Erythroblast (primary cell): ENCODE data around the gene SUSD6.

Experiments used
- DNase-seq, 2 experiments: peaks; one replicate each; lab custom pipeline; 2025; lab: John Stamatoyannopoulos, UW
- GATA1 ChIP-seq: IDR thresholded peaks from 2 replicates; pipeline ENCODE4 v1.6.1; 2011; ENCODE audit warnings: low read depth, mild to moderate bottlenecking, control low read depth, low read length, moderate library complexity
- POLR2A ChIP-seq: IDR thresholded peaks from 2 replicates; pipeline ENCODE4 v1.6.1; 2011; ENCODE audit warnings: mild to moderate bottlenecking, low read length

Gene SUSD6

DNA sequence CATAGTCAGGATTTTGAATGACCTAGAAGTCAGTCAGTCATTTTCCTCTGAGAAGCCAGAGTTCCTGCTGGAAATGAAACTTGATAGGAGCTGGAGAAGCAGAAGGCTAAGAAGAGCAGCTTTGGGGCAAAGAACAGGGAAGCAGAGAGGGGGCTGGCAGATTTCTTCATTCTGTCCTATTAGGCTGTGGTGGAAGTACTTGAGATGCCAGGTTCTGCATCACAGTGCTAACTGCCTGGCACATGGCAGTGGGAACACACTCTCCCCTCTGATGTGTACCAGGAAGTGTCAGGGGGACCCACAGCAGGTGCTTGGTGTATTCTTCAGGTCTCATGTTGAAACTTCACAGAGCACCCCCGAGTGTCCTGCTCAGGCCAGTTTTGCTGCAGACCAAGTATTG lies 61.0 kb downstream of the SUSD6 start:
- no peak for DNase-seq
- TF ChIP-seq GATA1 (no peak), POLR2A (no peak)

- TF ChIP-seq GATA1 = no peak
- TF ChIP-seq POLR2A = no peak
- no peak for DNase-seq
Measured at GRCh38 chr14:69673104-69673503, 61.7 kb downstream of the SUSD6 start.

DNA sequence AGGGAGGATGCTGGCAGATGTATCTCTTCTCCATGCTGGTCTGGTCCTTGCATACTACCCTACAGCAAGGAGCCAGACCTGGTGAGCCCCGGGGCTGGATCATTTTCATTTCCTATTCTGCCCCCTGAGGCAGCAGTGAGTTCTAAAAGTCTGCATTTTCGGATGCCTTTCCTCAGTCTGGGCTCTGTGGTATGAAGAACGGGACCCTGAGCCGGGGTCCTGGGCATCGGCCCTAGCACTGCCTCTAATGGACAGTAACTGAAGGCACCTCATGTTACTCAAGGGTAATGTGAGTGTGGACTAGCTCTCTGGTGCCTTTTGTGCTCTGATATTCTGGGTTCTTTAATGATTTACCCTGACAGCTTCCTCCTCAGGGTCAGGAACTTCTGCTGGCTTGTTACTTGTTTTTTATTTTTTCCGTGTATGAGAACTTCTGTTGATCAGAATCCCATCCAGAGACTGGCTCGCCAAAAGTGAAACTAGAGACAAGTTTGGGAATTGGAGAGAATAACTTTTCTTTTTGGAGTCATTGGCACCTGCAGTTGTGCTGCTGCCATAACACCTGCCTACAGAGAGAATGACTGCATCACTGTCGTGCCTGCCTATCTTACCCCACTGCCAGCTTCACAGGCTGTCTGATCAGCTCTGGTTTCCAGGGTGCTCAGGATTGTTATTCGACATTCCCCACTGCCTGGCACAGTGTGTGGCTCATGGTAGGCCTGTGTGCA lies 62.3 kb downstream of the SUSD6 start:
- TF ChIP-seq GATA1 = no peak
- TF ChIP-seq POLR2A = no peak
- DNase-seq = peak; percentile 12 to 22

- no peak for DNase-seq
- TF ChIP-seq GATA1 (no peak), POLR2A (no peak)
Measured at GRCh38 chr14:69674546-69675244, 63.3 kb downstream of the SUSD6 start.

GRCh38 chr14:69675245-69675583 lies 63.8 kb downstream of the SUSD6 start:
- no peak for TF ChIP-seq GATA1
- no peak for TF ChIP-seq POLR2A
- DNase-seq = no peak

GRCh38 chr14:69675877-69676416 lies 64.6 kb downstream of the SUSD6 start:
- TF ChIP-seq POLR2A (no peak), GATA1 (no peak)
- no peak for DNase-seq

DNA sequence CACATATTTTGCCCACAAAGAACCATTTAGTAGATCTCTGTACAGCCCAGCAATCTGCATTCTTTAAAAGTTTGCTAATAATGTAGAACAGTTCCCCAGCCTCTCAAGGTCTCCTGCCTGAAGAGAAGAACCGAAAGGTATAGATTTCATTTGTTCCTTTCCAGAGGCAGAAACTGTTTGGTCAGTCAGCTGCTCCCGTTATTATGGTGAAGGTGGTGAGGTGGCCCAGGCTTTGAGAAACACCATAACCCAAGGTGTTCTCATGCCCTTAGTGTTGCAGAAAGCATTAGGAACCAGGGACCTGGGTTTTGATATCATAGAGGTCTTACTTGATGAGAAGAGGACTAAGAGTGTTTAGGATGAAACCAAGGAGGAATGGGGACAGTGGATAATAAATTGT lies 65.3 kb downstream of the SUSD6 start:
- no peak for DNase-seq
- TF ChIP-seq POLR2A (no peak), GATA1 (no peak)

DNA sequence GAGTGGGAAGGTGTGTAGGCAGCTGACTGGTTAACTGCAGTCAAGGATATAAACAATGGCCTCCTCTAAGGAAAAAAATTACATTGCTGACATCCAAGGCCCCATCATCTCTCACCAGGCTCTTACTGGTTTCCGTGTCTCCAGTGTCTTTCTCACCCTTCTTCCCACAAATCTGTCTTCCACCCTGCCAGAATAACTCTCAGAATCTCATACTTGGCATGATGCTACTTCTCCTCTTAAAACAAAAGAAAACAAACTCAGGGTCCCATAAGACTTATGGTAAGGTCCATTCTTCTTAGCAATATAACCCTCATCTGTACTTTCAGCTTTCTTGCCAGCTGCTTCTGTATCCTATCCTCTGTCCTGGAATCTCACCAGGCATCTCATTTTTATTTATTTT lies 68.9 kb downstream of the SUSD6 start:
- TF ChIP-seq GATA1 (no peak), POLR2A (no peak)
- no peak for DNase-seq

GRCh38 chr14:69682136-69682535 lies 70.7 kb downstream of the SUSD6 start:
- no peak for TF ChIP-seq GATA1
- TF ChIP-seq POLR2A = no peak
- DNase-seq = no peak

GRCh38 chr14:69682621-69683263 lies 71.3 kb downstream of the SUSD6 start:
- peak; percentile 63 to 67 for DNase-seq
- TF ChIP-seq GATA1 = no peak
- no peak for TF ChIP-seq POLR2A

- TF ChIP-seq GATA1 (no peak), POLR2A (no peak)
- peak in 1 of 2 experiments; percentile 15 for DNase-seq
Measured at GRCh38 chr14:69683971-69684370, 72.6 kb downstream of the SUSD6 start.

DNA sequence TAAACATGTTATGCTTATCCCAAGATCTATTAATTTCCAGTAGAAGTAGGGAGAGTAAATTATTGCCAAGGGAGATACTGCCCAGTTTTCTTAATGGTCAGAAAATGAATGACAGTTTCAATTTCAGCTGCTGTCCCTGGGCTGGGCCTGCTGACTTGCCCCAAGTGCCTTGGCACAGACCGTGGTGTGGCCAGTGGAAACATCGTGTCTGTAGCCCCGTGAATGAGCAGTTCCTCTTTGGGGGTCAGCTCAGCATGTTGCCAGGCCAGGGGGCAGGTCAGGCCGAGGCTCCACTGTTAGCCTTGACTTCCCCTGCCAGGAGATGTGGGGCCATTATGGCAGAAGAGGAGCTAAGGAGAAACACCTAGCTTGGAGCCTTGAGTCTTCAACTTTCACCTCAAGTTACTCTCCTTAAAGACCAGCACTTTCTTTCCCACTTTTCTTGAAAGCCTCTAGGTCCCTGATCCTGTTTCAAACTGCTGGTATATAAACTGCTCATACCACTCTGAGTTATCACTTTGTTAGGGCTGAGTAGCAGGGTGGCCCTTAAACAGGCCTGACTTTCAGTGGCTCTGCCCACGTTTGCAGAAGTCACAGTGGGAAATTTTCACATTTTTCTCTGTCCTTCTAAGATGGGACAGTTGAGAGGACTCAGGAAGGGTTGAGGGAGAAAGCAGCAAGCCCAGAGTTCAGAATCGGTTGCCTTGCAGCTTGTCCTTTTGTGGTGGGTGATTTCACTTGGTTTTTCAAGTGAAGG lies 73.2 kb downstream of the SUSD6 start:
- no peak for TF ChIP-seq GATA1
- no peak for TF ChIP-seq POLR2A
- DNase-seq = peak in 1 of 2 experiments; percentile 13

GRCh38 chr14:69685218-69685616 lies 73.8 kb downstream of the SUSD6 start:
- TF ChIP-seq POLR2A (no peak), GATA1 (no peak)
- DNase-seq = no peak
